Sigmoid colon (tissue), 7 donors: ENCODE results near the gene C12orf43. TPM values are rescaled to one million over a fixed set of nuclear protein-coding genes. Genes with fewer than 3 reads are reported as not detected.
A peak's percentile ranks its signal among the peaks of the same experiment; 100 is the strongest.

Source experiments
- DNase-seq: peaks from one replicate; pipeline ENCODE4 v3.0.0-alpha.2; 2019
- H3K27ac ChIP-seq, 4 donors: fragments of 200-600 bp; sonication (generic); one replicate each; pipeline ENCODE4 v1.5.1; 2016 to 2019; ENCODE audit warnings: mild to moderate bottlenecking in 1 of 4
- H3K27me3 ChIP-seq, 3 donors: fragments of 200-600 bp; sonication (generic); one replicate each; pipeline ENCODE4 v1.5.1; 2019; ENCODE audit warnings: mild to moderate bottlenecking in 1 of 3
- H3K36me3 ChIP-seq, 4 donors: fragments of 200-600 bp; sonication (generic); one replicate each; pipeline ENCODE4 v1.5.1; 2016 to 2019
- H3K4me1 ChIP-seq, 4 donors: fragments of 200-600 bp; sonication (generic); one replicate each; pipeline ENCODE4 v1.5.1; 2017 to 2019
- H3K4me3 ChIP-seq, 4 donors: fragments of 200-600 bp; sonication (generic); one replicate each; pipeline ENCODE4 v1.5.1; 2017 to 2019; ENCODE audit warnings: mild to moderate bottlenecking in 2 of 4, moderate library complexity in 1 of 4
- H3K9me3 ChIP-seq, 4 donors: fragments of 200-600 bp in 3 of 4; sonication (generic) in 3 of 4; one replicate each; pipeline versions ENCODE4 v1.5.1 to v1.6.1; 2013 to 2019
- CTCF ChIP-seq, 4 experiments: fragments of 450-650 bp in 3 of 4; fragments of 200-600 bp in 1 of 4; IDR thresholded peaks; one replicate each; pipeline ENCODE4 v1.5.1; 2016 to 2019; ENCODE audit warnings: antibody characterized with exemption in 4 of 4, mild to moderate bottlenecking in 3 of 4, moderate library complexity in 2 of 4
- EP300 ChIP-seq, 4 donors: sonication (generic); formaldehyde crosslinking; IDR thresholded peaks; one replicate each; pipeline ENCODE4 v1.6.1; 2017; ENCODE audit warnings: antibody characterized with exemption in 4 of 4
- POLR2A ChIP-seq, 2 donors: fragments of 450-650 bp; IDR thresholded peaks; one replicate each; pipeline ENCODE4 v1.6.1; 2016; ENCODE audit warnings: antibody characterized with exemption in 2 of 2, mild to moderate bottlenecking in 2 of 2, moderate library complexity in 2 of 2
- POLR2AphosphoS5 ChIP-seq, 4 donors: sonication (generic); formaldehyde crosslinking; IDR thresholded peaks; one replicate each; pipeline ENCODE4 v1.6.1; 2017; ENCODE audit warnings: antibody characterized with exemption in 4 of 4
- WGBS, 2 donors: extraction: QIAGEN DNeasy Blood & Tissue Kit; methylation state at CpG; one replicate each; pipeline ENCODE4 v1.1.7; 2013; 5-methylcytosine and 5-hydroxymethylcytosine counted together
- intact Hi-C: fragments of 100-400 bp; cut with DNase I; formaldehyde crosslinking; loops from one replicate; pipeline ENCODE4 v1.15.1; 2023
- polyA plus RNA-seq, 3 donors: library from polyadenylated mRNA; stranded (reverse); fragments of 200-250 nt; gene quantifications; one replicate each; pipeline ENCODE4 v1.2.3, GENCODE V29; 2013
- total RNA-seq, 4 donors: library from RNA; depleted of rRNA; stranded (reverse); fragments of >200 nt; gene quantifications; one replicate each; pipeline ENCODE4 v1.1.0, GENCODE V29; 2016
- donor health status: healthy with polysubstance abuse.
- donor health status: Bipolar disorder and iron deficiency.
- donor health status: healthy.

The C12orf43 gene
- total and polyA plus RNA-seq, 7 donors = 7.9 to 25.8 (median 12.5) TPM

DNA sequence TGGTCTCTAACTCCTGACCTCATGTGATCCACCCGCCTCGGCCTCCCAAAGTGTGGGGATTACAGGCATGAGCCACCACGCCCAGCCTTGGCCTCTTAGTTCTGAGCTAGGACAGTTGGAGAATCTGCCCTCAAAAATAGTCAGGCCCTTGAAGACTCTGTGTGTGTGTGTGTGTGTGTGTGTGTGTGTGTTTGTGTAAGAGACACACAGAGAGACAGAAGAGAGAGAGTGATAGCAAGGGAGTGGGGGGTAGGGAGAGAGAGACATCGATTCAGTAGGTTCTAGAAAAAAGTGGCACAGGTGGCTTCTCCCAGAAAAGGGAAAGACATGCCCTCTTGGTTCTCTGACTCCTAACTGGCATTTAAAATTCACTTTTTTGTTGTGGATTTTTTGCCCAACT is 32.5 kb downstream of the C12orf43 start:
- Histone ChIP-seq H3K9me3 (no peaks in the 10 kb centered on the region), H3K4me1 (peaks cover 0 to 3% (median 2%) of the 10 kb centered on the region in 4 donors), H3K27ac (no peak overlapping the region), H3K4me3 (no peak overlapping the region), H3K36me3 (no peaks in the 10 kb centered on the region), H3K27me3 (no peaks in the 10 kb centered on the region)
- no peak for DNase-seq
- TF ChIP-seq POLR2A (IDR thresholded peaks at IDR 0.05) (no peak), EP300 (IDR thresholded peaks at IDR 0.05) (no peak), CTCF (IDR thresholded peaks at IDR 0.05) (no peak)
- intact Hi-C loops = no loop called here
- WGBS, 2 donors = 32 to 70% methylated on average over 4 of the region's 4 CpGs

DNA sequence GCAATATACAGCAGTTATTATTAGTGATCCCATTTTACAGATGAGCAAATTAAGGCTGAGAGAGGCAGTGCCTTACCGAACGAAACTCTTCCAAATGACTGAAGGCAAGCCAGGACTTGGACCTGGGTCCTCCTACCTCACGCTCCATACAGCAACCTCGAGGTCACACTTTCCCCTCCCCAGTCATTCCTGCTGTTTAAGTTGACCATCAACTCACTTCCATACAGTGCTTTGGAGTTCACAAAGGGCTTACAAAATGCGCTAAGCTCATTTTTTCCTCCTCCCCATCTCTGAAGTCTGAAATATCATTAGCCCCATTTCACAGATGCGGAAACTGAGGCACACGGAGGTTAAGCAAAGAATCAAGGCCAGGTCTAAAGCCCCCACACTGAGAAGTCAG is 33.6 kb downstream of the C12orf43 start:
- H3K36me3 ChIP-seq = no peaks in the 10 kb centered on the region
- WGBS, 2 donors = 76 to 81% methylated on average over 7 of the region's 7 CpGs
- no peaks in the 10 kb centered on the region for H3K9me3 ChIP-seq
- no peak for TF ChIP-seq POLR2A (IDR thresholded peaks at IDR 0.05)
- no peak for TF ChIP-seq CTCF (IDR thresholded peaks at IDR 0.05)
- TF ChIP-seq EP300 (IDR thresholded peaks at IDR 0.05) = no peak
- no peak for TF ChIP-seq POLR2AphosphoS5 (IDR thresholded peaks at IDR 0.05)
- no peak overlapping the region for H3K4me3 ChIP-seq
- no peak overlapping the region for H3K27ac ChIP-seq
- intact Hi-C loops = no loop called here
- no peak for DNase-seq
- peaks cover 0 to 13% (median 13%) of the 10 kb centered on the region in 4 donors for H3K4me1 ChIP-seq
- H3K27me3 ChIP-seq = no peaks in the 10 kb centered on the region

DNA sequence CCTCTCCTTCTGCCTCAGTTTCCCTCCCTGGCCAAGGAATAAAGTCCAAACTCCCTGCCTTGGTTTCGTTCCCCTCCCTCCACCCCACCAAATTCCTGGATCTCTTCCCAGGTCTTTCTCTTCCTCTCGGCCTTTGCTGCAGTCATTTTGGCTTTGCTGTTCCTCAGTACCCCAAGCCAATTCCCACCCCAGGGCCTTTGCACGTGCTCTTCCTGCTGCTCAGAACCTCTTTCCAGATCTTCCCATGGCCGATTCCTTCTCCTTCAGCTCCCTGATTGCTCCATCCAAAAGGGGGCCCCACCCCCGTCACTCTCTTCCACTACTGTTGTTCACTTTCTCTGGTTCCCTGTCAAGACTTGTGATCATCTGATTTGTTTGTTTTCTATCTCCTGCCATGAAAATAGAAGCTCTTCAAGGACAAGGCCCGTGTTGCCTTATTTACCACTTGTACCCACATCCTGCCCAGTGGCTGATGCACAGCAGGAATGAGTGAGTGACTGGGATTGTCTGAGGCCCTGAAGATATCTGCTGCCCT is 34.8 kb downstream of the C12orf43 start:
- 12 to 58% methylated on average over 6 of the region's 6 CpGs for WGBS, 2 donors

DNA sequence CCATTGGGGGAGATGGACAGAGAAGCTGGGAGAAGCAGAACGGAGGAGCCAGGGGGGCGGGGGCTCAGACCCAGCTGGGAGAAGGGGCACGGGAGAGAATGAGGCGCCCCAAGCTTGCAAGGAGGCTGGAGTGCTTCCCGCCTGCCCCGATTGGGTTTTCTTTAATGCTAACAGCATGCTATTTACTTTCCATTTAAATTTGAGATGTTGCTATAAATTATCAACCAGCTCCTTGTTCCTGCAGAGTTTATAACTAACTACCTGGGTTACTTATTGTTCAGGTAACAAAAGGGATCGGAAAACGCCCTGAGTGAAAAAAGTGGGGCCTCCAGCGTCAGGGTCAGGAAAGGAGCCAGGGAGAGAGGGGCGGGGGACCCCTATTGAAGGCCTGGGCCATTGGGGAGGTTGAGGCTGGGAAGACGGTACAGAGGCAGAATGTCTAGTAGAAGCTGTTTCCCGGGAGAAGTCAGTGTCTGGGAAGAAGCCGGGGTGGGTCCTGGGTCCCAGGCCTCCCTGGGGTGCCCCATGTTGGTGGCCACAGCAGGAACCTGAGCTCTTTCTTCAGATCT is 35.4 kb downstream of the C12orf43 start:
- intact Hi-C loops = no loop called here

More for the DNA sequence above, 34.8 kb downstream of the C12orf43 start:
- TF ChIP-seq CTCF (IDR thresholded peaks at IDR 0.05) = no peak
- no peak for TF ChIP-seq POLR2AphosphoS5 (IDR thresholded peaks at IDR 0.05)
- no peak for TF ChIP-seq EP300 (IDR thresholded peaks at IDR 0.05)
- TF ChIP-seq POLR2A (IDR thresholded peaks at IDR 0.05) = no peak
- Histone ChIP-seq H3K4me3 (no peak overlapping the region), H3K9me3 (no peaks in the 10 kb centered on the region), H3K4me1 (peaks cover 0 to 15% (median 13%) of the 10 kb centered on the region in 4 donors), H3K27me3 (no peaks in the 10 kb centered on the region), H3K27ac (no peak overlapping the region), H3K36me3 (no peaks in the 10 kb centered on the region)
- no peak for DNase-seq
- intact Hi-C loops = no loop called here

DNA sequence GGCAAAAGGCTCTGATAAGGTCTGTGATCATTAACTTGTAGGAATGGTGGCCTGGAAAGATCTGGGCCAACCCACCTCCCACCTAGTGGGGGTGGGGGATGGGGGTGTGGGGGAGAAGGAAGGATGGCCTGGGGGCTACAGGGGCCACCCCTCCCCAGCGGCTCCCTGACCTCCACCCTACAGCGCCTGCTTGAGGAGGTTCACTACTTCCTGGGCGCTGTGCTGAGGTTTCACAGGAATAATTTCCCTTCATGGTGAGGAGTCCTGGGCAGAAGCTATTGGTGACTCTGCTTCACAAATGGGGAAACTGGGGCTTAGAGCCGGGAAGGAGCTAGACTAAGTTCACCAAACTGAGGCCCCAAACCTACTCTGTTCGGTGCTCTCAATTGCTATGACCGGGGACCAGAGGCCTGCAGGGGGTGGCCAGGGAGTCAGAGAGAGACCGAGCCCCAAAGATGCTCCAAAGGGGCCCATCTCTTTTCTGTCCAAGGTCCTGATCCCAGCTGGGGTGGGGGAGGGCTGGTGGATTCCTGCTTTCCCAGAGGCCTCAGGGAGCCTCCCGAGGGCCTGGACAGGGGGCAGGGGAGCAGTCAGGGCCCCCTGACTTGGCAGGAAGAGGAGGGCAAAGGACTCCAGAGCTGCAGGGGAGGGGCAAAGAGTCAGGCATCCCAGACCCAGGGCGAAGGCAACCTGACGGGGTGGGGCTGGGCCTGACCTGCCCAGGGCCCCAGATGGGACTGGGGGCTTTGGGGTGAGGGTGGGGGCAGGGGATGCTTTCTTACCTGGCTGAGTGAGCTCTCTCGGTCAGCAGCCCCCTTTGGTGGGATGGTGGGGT is 36.2 kb downstream of the C12orf43 start:
- Histone ChIP-seq H3K9me3 (no peaks in the 10 kb centered on the region), H3K27me3 (no peaks in the 10 kb centered on the region), H3K36me3 (no peaks in the 10 kb centered on the region), H3K4me3 (peak overlapping the region in 1 of 4 donors; percentile 8), H3K4me1 (peaks cover 0 to 15% (median 13%) of the 10 kb centered on the region in 4 donors), H3K27ac (peak overlapping the region in 1 of 4 donors; percentile 58)
- 15 to 55% methylated on average over 11 of the region's 11 CpGs for WGBS, 2 donors
- intact Hi-C loops = loop anchor here (10.0 kb wide), 1 partner anchor 265 kb away; the partner anchor contains the start of gene UNC119B
- TF ChIP-seq EP300 (IDR thresholded peaks at IDR 0.05) (no peak), CTCF (IDR thresholded peaks at IDR 0.05) (no peak), POLR2AphosphoS5 (IDR thresholded peaks at IDR 0.05) (no peak), POLR2A (IDR thresholded peaks at IDR 0.05) (no peak)
- no peak for DNase-seq

More for the DNA sequence above, 35.4 kb downstream of the C12orf43 start:
- no peaks in the 10 kb centered on the region for H3K9me3 ChIP-seq
- DNase-seq = no peak
- H3K27ac ChIP-seq = no peak overlapping the region
- TF ChIP-seq EP300 (IDR thresholded peaks at IDR 0.05) (no peak), POLR2A (IDR thresholded peaks at IDR 0.05) (peak in 1 of 2 donors; percentile 36), POLR2AphosphoS5 (IDR thresholded peaks at IDR 0.05) (no peak)
- H3K36me3 ChIP-seq = no peaks in the 10 kb centered on the region
- peak overlapping the region in 1 of 4 donors; percentile 8 for H3K4me3 ChIP-seq
- H3K27me3 ChIP-seq = no peaks in the 10 kb centered on the region
- H3K4me1 ChIP-seq = peaks cover 0 to 15% (median 13%) of the 10 kb centered on the region in 4 donors
- WGBS, 2 donors = 17 to 63% methylated on average over 13 of the region's 13 CpGs
